Heart right ventricle (tissue), 16 donors: ENCODE data around the gene DLG5. TPM values are rescaled to one million over a fixed set of nuclear protein-coding genes. Genes with fewer than 3 reads are reported as not detected.

Experiments used
- ATAC-seq, 8 donors: fragments of 200-7000 bp; cut with Tn5 transposase; one replicate each; pipeline ENCODE4 v1.9.1; 2020; ENCODE audit warnings: mild to moderate bottlenecking in 8 of 8, moderate library complexity in 8 of 8, moderate number of reproducible peaks in 1 of 8
- DNase-seq, 2 donors: peaks; one replicate each; pipeline ENCODE4 v3.0.0-alpha.2; 2020
- H3K27ac ChIP-seq, 10 donors: fragments of 200-600 bp; sonication (generic) in 2 of 10; one replicate each; pipeline versions ENCODE4 v1.5.0 to v1.8.0; 2020 to 2022; ENCODE audit warnings: mild to moderate bottlenecking in 3 of 10
- H3K27me3 ChIP-seq, 7 donors: fragments of 200-600 bp; one replicate each; pipeline ENCODE4 v1.8.0; 2021 to 2022; ENCODE audit warnings: mild to moderate bottlenecking in 2 of 7
- H3K36me3 ChIP-seq, 9 donors: fragments of 200-600 bp; sonication (generic) in 1 of 9; one replicate each; pipeline versions ENCODE4 v1.5.0 to v1.8.0; 2020 to 2022; ENCODE audit warnings: mild to moderate bottlenecking in 2 of 9
- H3K4me1 ChIP-seq, 9 donors: fragments of 200-600 bp; sonication (generic) in 1 of 9; one replicate each; pipeline versions ENCODE4 v1.5.0 to v1.8.0; 2020 to 2022; ENCODE audit warnings: mild to moderate bottlenecking in 4 of 9
- H3K4me3 ChIP-seq, 10 donors: fragments of 200-600 bp; sonication (generic) in 2 of 10; one replicate each; pipeline versions ENCODE4 v1.5.0 to v1.8.0; 2020 to 2022; ENCODE audit warnings: mild to moderate bottlenecking in 7 of 10, moderate library complexity in 2 of 10
- H3K9me3 ChIP-seq, 11 donors: fragments of 200-600 bp in 10 of 11; sonication (generic) in 2 of 11; one replicate each; pipeline versions ENCODE4 v1.5.0 to v1.8.0; 2013 to 2022; ENCODE audit warnings: mild to moderate bottlenecking in 2 of 11, control low read depth in 1 of 11, moderate library complexity in 1 of 11
- WGBS, 2 donors: extraction: QIAGEN DNeasy Blood & Tissue Kit; methylation state at CpG; one replicate each; pipeline ENCODE4 v1.1.7; 2013; ENCODE audit warnings: inconsistent platforms in 1 of 2; 5-methylcytosine and 5-hydroxymethylcytosine counted together
- intact Hi-C, 10 donors: fragments of 100-400 bp; cut with DNase I; formaldehyde crosslinking; loops; one replicate each; pipeline versions ENCODE4 v1.11.1 to v1.14.2; 2022
- polyA plus RNA-seq, 2 donors: library from polyadenylated mRNA; stranded (reverse); fragments of 200-250 nt; gene quantifications; one replicate each; pipeline ENCODE4 v1.2.3, GENCODE V29; 2013
- total RNA-seq, 10 donors: library from RNA; stranded (reverse); fragmentation: NEBNext Ultra II Directional in 3 of 10; extraction: Animal tissue kit (Norgen Biotek cat#: 25700) in 3 of 10; gene quantifications; one replicate each; pipeline versions ENCODE4 v1.2.1 to v1.2.4, GENCODE V29; 2021 to 2023
- TF ChIP-seq, protein P1 (sequence below), 9 donors: fragments of 200-600 bp; sonication (generic) in 2 of 9; IDR thresholded peaks; one replicate each; pipeline versions ENCODE4 v1.5.0 to v1.8.0; 2021 to 2022; ENCODE audit warnings: antibody characterized with exemption in 9 of 9, mild to moderate bottlenecking in 5 of 9, moderate library complexity in 1 of 9
- donor health status: Arrhythmogenic right ventricular cardiomyopathy.
- donor health status: ischemic (EF 13 %, LVEDD 7.1; RV severe dilation, severe dysfunction).
- donor health status: healthy with polysubstance abuse.
- donor health status: DM: no; HTN: yes; CAD: no.
- donor health status: DM: no; HTN: no; CAD: no.
- donor health status: ischemic (EF 25% LVEDD 6.9; RV normal size, moderate dysfunction).
- donor health status: ischemic (EF 25% LVEDD 5.7; RV mildly dilated, moderate dysfunction).
- donor health status: healthy.
- donor health status: DM: yes; HTN: yes; CAD: no.
- donor health status: Ischemic cardiomyopathy.
- donor health status: ischemic (EF 35%, LVEDD 5.7; RV mildly dilated, moderate dysfunction).
- donor health status: nonischemic (EF 11% LVEDD 7.7; RV severe dilation, severe dysfunction).
- donor health status: DM: yes; HTN: yes; CAD: no.
- donor health status: PGD.
- donor health status: ischemic (EF 29% LVEDD 5.4; RV normal size, mild dysfunction).
- donor health status: nonischemic (EF 23%, LVEDD 6.1; RV moderate dilation, normal function).

DLG5 gene
- total and polyA plus RNA-seq, 12 donors = 5.0 to 14.1 (median 10.8) TPM

DNA sequence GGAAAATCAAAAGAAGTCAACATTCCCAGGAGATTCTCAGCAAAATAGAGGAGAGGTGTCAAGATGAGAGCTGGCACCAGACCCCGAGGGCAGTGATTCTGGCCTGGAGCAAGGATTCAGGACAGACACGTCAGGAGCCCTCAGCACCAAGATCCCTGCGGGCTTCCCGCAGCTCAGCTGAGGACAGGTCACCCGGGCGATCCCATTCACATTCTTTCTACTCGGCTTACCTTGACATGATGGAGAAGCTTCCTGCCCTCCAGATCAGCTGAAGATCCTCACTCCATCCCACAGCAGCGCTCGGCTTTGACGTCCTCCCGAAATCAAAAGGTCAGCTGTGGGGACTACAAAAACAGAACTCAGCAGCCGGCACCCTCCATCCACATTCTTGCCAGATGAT is 139.1 kb downstream of the DLG5 start:
- Histone ChIP-seq H3K9me3 (peaks cover 0 to 11% (median 0%) of the 10 kb centered on the region in 11 donors), H3K4me3 (no peak overlapping the region), H3K4me1 (no peaks in the 10 kb centered on the region), H3K27me3 (no peaks in the 10 kb centered on the region), H3K36me3 (peaks cover 0 to 59% (median 7%) of the 10 kb centered on the region in 9 donors), H3K27ac (no peak overlapping the region)
- ATAC-seq (no peak), DNase-seq (no peak)
- WGBS, 2 donors = 92 to 96% methylated on average over 12 of the region's 12 CpGs
- TF ChIP-seq, protein P1, sequence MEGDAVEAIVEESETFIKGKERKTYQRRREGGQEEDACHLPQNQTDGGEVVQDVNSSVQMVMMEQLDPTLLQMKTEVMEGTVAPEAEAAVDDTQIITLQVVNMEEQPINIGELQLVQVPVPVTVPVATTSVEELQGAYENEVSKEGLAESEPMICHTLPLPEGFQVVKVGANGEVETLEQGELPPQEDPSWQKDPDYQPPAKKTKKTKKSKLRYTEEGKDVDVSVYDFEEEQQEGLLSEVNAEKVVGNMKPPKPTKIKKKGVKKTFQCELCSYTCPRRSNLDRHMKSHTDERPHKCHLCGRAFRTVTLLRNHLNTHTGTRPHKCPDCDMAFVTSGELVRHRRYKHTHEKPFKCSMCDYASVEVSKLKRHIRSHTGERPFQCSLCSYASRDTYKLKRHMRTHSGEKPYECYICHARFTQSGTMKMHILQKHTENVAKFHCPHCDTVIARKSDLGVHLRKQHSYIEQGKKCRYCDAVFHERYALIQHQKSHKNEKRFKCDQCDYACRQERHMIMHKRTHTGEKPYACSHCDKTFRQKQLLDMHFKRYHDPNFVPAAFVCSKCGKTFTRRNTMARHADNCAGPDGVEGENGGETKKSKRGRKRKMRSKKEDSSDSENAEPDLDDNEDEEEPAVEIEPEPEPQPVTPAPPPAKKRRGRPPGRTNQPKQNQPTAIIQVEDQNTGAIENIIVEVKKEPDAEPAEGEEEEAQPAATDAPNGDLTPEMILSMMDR (IDR thresholded peaks at IDR 0.05) = no peak
- intact Hi-C loops = no loop called here

DNA sequence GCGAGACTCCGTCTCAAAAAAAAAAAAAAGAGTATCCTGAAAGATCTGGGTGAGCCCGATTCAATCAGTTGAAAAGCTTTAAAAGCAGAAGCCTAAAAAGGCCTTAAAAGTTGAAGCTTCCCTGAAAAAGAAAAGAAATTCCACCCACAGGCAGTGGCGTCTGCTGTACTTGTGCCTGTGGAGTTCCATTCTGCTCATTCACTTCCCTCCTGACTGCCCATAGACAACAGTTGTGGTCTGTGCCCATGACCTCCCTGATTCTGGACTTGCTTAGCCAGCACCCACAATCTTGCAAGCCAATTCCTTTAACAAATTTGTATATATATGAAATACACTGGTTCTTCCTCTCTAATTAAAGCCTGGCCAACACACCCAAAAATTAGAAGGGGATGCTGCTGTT is 141.7 kb downstream of the DLG5 start:
- Histone ChIP-seq H3K27me3 (no peaks in the 10 kb centered on the region), H3K27ac (no peak overlapping the region), H3K36me3 (peaks cover 0 to 42% (median 8%) of the 10 kb centered on the region in 9 donors), H3K4me3 (no peak overlapping the region), H3K9me3 (peaks cover 0 to 11% (median 0%) of the 10 kb centered on the region in 11 donors), H3K4me1 (no peaks in the 10 kb centered on the region)
- no peak for DNase-seq
- 94 to 100% methylated on average over 4 of the region's 4 CpGs for WGBS, 2 donors
- intact Hi-C loops = no loop called here
- TF ChIP-seq, protein P1 (IDR thresholded peaks at IDR 0.05) = no peak
- ATAC-seq = no peak

DNA sequence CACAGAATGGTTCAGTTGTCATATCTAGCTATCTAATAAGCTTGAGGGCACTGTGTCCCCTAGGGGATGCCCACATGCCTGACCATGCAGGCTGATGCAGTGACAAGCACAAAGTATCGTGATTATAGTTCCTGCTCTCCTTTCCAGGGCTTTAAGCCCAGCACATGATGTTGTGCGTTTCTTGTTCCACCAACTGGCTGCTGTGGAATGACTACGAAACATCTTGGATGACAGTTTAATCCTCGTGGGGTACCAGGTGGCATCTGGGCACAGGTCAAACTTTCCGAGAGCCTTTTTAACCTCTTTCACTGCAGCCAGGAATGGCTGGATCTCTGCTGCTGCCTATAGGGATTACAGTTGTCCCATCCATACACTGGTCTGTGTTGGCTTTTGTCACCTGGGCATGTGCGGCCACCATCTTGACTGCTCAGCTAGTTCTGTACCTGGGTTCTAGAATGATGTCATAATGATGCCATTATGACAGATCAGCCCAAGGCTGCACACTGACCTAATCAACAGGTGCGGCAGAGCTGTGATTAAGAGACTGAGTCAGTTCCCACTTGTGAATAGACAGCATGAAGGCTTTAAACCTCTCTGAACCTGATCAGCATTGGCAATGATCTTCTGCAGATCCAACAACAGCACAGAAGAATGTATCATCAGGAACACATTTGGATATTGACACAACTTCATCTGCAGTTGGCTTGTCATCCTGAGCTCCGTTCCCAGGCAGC is 144.1 kb downstream of the DLG5 start:
- H3K4me3 ChIP-seq = no peak overlapping the region
- H3K27me3 ChIP-seq = no peaks in the 10 kb centered on the region
- peaks cover 0 to 14% (median 1%) of the 10 kb centered on the region in 11 donors for H3K9me3 ChIP-seq
- ATAC-seq = no peak
- H3K4me1 ChIP-seq = no peaks in the 10 kb centered on the region
- 95 to 98% methylated on average over 8 of the region's 8 CpGs for WGBS, 2 donors
- DNase-seq = no peak
- peaks cover 0 to 32% (median 8%) of the 10 kb centered on the region in 9 donors for H3K36me3 ChIP-seq
- no peak overlapping the region for H3K27ac ChIP-seq
- TF ChIP-seq, protein P1 (IDR thresholded peaks at IDR 0.05) = no peak
- intact Hi-C loops = no loop called here

DNA sequence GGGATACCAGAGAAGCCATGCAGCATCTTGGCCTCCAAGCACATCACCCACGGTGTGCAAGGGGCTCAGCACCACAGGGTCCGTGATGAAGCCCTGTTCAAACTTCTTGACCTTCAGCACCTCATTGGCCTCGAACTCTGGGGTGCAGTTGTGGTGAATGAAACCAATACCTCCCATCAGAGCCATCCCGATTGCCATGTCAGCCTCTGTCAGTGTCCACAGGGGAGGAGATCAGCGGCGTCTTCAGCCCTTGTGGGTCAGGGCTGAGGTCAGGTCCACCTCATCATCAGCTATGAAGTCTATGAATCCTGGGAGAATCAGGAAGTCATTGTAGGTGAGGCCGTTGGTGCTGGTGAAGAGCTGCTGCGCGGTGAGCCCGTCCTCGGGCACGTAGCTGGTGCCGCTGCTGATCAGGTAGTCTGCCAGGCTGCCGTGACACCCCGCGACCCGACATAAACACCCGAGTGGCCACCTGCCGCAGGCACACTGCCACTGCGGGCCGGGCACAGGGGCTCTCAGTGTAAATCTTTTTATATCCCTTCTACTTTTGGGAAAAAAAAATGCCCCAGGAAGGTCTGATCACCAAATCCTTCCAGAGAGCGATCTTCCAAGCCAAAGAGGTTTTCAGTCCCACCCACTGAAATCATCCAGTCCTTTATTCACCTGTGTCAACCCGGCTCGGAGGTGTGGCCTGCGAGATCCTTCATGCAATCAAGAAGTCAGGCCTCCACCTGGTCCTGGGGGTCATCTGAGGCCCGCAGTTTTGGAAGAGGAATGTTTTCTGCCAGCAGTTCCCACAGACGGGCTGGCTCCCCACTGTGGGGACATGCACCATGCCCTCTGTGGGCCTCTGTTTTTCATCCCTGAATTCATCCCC is 144.9 kb downstream of the DLG5 start:
- peaks cover 0 to 26% (median 8%) of the 10 kb centered on the region in 9 donors for H3K36me3 ChIP-seq
- no peak for ATAC-seq
- no peak overlapping the region for H3K27ac ChIP-seq
- H3K27me3 ChIP-seq = no peaks in the 10 kb centered on the region
- H3K9me3 ChIP-seq = peaks cover 0 to 21% (median 7%) of the 10 kb centered on the region in 11 donors
- intact Hi-C loops = no loop called here
- 95 to 96% methylated on average over 27 of the region's 27 CpGs for WGBS, 2 donors
- TF ChIP-seq, protein P1 (IDR thresholded peaks at IDR 0.05) = no peak
- DNase-seq = no peak
- no peak overlapping the region for H3K4me3 ChIP-seq
- no peaks in the 10 kb centered on the region for H3K4me1 ChIP-seq
